Measurements from ENCODE around the gene SLC4A1.

GRCh38 chr17:44287651-44288050 lies 19.7 kb upstream of the SLC4A1 start:
- TF ChIP-seq PBX3 (IDR thresholded peaks at IDR 0.05) (no peak), GATA3 (IDR thresholded peaks at IDR 0.05; ENCODE audit: borderline replicate concordance) (no peak)
- TF ChIP-seq, protein P1, sequence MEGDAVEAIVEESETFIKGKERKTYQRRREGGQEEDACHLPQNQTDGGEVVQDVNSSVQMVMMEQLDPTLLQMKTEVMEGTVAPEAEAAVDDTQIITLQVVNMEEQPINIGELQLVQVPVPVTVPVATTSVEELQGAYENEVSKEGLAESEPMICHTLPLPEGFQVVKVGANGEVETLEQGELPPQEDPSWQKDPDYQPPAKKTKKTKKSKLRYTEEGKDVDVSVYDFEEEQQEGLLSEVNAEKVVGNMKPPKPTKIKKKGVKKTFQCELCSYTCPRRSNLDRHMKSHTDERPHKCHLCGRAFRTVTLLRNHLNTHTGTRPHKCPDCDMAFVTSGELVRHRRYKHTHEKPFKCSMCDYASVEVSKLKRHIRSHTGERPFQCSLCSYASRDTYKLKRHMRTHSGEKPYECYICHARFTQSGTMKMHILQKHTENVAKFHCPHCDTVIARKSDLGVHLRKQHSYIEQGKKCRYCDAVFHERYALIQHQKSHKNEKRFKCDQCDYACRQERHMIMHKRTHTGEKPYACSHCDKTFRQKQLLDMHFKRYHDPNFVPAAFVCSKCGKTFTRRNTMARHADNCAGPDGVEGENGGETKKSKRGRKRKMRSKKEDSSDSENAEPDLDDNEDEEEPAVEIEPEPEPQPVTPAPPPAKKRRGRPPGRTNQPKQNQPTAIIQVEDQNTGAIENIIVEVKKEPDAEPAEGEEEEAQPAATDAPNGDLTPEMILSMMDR (IDR thresholded peaks at IDR 0.05) = no peak
